GM18873 (cell line): ENCODE measurements around the gene APAF1.
"Not testable (repeated sequence)": the region's sequence is repeated elsewhere in the genome, so short reads cannot be mapped to it uniquely, and the experiment has no call there.

Experiments used
- ATAC-seq: cut with Tn5 transposase; IDR thresholded peaks from one replicate; pipeline ENCODE4 v1.9.1; 2021; ENCODE audit warnings: mild to moderate bottlenecking, moderate library complexity, moderate number of reproducible peaks; ENCODE audit not compliant: unreplicated experiment, low FRiP score

APAF1 gene, protein sequence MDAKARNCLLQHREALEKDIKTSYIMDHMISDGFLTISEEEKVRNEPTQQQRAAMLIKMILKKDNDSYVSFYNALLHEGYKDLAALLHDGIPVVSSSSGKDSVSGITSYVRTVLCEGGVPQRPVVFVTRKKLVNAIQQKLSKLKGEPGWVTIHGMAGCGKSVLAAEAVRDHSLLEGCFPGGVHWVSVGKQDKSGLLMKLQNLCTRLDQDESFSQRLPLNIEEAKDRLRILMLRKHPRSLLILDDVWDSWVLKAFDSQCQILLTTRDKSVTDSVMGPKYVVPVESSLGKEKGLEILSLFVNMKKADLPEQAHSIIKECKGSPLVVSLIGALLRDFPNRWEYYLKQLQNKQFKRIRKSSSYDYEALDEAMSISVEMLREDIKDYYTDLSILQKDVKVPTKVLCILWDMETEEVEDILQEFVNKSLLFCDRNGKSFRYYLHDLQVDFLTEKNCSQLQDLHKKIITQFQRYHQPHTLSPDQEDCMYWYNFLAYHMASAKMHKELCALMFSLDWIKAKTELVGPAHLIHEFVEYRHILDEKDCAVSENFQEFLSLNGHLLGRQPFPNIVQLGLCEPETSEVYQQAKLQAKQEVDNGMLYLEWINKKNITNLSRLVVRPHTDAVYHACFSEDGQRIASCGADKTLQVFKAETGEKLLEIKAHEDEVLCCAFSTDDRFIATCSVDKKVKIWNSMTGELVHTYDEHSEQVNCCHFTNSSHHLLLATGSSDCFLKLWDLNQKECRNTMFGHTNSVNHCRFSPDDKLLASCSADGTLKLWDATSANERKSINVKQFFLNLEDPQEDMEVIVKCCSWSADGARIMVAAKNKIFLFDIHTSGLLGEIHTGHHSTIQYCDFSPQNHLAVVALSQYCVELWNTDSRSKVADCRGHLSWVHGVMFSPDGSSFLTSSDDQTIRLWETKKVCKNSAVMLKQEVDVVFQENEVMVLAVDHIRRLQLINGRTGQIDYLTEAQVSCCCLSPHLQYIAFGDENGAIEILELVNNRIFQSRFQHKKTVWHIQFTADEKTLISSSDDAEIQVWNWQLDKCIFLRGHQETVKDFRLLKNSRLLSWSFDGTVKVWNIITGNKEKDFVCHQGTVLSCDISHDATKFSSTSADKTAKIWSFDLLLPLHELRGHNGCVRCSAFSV (N-terminal part only)

DNA sequence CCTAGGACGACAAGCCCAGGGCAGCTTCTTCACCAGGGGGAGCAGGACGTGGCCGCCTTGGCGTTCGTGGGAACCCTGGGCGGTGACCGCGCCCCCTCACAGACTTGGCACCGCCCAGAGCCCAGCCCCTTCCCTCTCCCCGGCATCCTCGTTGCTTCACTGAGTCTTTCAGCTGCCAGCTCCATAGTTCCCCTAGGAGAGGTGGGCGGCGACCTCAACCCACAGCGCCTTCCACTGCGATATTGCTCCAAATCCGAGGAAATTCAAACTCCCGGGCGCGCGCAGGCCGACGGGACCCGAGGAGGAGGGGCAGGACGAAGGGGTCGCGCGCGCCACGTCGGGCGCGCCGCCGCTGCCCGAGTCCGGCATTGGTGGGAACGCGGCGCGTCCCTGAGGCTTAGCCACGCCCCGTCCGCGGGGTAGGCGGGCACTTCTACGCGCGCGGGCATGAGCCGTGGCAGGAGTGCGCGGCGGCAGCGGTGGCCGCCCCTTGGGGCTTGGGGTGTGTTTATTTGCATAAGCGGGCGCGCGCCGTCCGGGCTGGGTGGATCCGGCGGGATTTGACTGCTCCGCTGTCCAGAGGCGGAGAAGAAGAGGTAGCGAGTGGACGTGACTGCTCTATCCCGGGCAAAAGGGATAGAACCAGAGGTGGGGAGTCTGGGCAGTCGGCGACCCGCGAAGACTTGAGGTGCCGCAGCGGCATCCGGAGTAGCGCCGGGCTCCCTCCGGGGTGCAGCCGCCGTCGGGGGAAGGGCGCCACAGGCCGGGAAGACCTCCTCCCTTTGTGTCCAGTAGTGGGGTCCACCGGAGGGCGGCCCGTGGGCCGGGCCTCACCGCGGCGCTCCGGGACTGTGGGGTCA lies at the start of gene APAF1, which contains the start of gene IKBIP:
APAF1 (plus strand) TSS at position 579 of the 860 bp plus-strand sequence. CDS start 3,070 bp downstream, outside the sequence.
IKBIP (minus strand) TSS at position 77 of the 860 bp plus-strand sequence. CDS start 87 bp downstream, outside the sequence.
- peak; percentile 85 for ATAC-seq

DNA sequence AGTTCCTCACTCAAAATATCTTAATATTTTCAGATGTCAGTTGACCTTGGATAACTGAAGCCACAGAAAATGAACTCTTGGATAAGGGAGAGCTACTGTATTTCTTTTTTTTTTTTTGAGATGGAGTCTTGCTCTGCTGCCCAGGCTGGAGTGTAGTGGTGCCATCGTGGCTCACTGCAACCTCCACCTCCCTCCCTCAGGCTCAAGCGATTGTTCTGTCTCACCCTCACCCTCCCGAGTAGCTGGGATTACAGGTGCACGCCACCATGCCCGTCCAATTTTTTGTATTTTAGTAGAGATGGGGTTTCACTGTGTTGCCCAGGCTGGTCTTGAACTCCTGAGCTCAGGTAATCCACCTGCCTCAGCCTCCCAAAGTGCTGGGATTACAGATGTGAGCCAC lies 47.8 kb upstream of the APAF1 start:
- ATAC-seq: not testable (repeated sequence)

DNA sequence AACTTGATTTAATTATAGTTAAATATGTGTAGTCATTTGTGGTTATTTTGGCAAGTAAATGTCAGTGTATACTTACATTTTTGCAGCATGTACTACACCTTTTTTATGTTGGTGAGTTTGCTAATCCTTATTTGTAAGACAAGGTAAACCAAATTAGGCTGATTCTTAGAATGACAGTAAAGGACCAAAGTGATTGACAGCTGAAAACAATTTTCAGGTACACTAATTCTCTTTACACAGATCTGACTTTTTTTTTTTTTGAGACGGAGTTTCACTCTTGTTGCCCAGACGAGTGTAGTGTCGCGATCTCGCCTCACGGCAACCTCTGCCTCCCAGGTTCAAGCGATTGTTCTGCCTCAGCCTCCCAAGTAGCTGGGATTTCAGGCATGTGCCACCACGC lies 43.2 kb upstream of the APAF1 start:
- ATAC-seq: no peak

DNA sequence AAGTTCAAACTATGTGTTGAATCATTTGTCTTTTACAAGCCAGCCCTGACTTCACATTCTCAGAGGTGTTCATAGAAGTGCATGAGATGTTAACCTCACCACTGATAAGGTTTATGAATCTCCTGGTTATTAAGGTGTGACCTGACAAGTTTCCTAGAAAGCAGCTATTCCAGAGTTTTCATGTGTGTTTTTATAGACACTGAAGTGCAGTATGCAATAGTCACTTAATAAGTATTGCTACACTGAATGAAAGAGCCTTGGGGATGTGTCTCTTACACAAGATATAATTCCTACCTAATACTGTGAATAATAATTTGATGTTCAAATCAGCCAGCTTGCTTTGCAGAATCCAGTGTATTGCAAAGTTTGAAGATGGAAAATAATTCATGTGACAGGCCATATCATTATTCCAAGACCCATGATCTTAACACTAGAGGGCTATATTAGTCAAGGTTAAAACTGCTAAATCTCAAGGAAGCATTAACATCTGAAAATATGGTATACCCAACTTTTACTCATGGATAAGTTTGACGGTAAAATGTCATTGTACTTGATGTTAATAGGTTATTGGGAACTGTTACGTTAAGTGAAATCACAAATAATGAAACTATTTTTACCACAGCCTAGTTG lies 38.6 kb upstream of the APAF1 start:
- no peak for ATAC-seq

DNA sequence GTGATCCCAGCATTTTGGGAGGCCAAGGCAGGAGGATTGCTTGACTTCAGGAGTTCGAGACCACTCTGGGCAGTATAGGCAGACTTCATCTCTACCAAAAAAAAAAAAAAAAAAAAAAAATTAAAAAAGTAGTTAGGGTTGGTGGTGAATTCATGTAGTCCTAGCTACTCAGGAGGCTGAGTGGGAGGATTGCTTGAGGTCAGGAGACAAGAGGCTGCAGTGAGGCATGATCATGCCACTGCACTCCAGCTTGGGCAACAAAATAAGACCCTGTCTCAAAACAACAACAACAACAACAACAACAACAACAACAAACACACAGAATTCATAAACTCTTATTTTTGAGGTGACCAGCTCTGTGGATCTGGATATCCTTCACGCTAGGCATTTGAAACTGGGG lies 34.5 kb upstream of the APAF1 start:
- ATAC-seq: no peak

DNA sequence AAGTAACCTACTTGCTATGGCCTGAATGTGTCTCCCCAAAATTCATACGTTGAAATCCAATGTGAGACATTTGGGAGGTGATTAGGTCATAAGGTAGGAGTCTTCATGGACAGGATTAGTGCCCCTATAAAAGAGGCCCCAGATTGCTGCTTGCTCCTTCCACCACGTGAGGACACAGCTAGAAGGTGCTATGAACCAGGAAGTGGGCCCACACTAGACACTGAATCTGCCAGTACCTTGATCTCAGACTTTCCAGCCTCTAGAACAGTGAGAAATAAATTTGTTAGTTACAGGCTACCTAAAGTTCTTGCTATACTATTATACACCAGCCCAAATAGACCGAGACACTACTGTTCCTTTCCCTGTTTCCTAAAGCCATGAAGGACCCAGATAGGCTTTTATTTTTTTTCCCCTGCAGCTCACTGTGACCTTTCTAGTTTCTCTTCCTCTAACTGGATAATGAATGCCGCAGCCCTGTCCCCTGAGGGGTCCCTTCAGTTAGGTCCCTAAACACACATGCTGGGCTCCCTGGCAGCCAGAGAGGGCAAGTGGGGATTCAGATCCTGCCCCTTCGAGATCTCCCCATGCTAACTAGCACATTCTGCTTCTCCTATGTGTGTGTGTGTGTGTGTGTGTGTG lies 32.3 kb upstream of the APAF1 start:
- ATAC-seq: peak; percentile 67

DNA sequence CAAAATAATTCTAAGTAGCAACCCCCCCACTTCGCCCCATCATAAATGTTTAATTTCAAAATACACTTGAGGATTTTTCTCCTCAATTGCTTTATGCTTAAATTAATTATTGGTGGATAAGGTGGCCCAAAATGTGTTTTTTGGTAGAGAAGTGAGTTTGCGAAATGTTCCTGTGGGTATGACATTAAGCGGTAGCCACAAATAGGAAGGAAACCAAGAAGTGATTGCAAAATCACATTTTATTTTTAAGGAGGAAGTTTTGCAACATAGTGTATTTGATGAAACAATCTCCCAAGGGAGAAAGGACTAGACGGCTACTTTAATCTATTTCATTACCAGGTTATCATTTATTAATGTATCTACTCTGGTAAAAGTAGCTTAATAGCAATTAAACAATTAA lies 26.1 kb upstream of the APAF1 start:
- no peak for ATAC-seq

DNA sequence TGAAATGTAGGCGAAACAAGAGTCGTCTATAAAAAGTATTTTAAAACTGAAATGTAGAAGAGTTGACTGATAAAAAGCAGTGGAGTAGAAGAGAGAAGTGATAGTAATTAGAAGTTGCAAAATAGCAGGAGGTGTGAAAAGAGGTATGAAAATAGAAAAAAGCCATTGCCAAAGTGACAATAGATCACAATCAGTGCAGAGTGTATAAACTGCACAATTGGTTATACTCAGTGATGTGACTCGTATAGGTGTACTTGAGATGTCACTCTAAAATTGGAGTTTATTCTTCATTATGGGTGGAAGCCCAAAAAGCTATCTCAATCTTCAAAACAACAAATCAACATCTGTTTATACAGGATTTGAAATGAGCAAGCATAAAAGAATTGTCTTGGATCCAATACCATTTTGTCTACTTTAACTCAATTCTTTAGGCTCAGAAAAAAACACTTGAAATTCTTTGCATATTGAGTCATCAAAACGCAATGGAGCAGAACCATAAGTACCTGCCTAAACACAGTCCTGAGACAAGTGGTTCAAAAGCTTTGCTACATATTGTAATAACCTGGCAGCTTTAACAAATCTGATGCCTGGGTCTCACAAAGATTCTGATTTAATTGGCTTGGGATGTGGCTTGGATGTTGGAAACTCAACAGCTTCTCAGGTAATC lies 9.3 kb upstream of the APAF1 start:
- ATAC-seq: peak; percentile 57

DNA sequence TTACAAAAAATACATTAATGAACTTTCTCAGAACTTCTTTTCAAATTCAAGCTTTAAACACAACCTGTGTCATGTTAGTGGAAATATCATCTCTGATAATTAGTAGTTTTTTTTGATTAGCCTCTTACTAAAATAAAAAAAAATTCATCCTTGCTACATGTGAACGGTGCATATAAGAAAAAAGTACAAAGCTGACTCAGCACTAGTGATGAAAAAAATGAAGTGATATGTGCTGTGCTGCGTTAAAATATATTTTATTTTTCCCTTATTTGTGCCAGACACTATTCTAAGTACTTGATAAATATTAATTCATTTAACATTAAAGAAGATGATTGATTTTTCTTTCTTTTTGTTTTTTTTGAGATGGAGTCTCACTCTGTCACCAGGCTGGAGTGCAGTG lies 8.0 kb upstream of the APAF1 start:
- ATAC-seq: no peak

DNA sequence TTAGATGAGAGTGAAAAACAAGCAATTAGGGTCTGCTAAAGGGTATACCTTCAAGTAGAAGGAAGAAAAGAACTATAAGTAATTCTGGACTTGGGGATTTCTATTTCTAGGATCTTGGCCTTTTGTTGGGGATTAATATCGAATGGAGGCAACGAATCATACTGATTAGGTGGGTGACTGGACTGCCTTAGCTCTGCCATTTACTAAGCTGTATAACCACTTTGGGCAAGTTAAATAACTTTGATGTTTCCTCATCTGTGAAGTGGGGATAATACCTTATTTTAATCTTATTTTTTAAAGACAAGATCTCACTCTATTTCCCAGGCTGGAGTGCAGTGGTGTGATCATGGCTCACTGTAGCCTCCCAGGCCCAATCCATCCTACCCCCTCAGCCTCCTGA lies 7.1 kb upstream of the APAF1 start:
- no peak for ATAC-seq

DNA sequence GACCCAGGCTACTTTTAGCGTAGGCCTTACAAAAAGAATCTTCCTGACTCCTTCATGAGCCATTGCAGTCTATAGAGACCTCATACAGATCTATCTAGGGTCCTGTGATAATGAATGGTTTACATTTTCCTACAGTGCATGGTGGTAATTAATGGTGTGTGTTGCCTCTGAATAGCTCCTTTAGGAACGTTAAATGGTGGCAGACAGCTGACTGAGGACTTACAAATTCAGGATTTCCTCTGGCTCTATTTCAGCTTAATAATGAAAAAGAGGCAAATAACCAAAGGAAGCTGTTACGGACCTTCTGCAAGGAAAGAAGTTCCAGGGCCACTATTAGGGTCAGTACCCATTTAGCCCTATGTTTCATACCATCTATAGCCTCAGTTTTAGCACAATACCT lies 5.6 kb upstream of the APAF1 start:
- ATAC-seq: no peak

DNA sequence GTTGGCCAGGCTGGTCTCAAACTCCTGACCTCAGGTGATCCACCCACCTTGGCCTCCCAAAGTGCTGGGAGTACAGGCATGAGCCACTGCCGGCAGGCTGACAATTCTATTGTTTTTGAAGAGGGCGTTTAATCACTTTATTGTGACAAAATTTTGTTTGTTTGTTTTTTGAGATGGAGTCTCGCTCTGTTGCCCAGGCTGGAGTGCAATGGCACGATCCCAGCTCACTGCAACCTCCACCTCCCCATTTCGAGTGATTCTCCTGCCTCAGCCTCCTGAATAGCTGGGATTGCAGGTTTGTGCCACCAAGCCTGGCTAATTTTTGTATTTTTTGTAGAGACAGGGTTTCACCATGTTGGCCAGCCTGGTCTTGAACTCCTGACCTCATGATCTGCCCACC lies 2.3 kb upstream of the APAF1 start:
- ATAC-seq: not testable (repeated sequence)

DNA sequence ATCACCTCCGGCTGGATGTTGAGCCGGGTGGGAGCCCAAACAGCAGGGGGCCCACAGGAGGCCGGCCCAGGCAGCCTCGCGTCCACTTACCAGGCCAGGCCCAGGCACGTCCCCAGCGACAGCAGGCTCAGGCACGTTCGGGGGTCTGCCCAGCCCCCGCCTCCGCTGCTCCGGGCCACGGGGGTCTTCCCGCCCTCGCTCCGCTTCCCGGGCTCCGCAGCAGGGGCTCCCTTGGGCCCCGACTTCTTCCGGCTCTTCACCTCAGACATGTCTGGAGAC lies 718 bp upstream of the APAF1 start:
- peak; percentile 19 for ATAC-seq

DNA sequence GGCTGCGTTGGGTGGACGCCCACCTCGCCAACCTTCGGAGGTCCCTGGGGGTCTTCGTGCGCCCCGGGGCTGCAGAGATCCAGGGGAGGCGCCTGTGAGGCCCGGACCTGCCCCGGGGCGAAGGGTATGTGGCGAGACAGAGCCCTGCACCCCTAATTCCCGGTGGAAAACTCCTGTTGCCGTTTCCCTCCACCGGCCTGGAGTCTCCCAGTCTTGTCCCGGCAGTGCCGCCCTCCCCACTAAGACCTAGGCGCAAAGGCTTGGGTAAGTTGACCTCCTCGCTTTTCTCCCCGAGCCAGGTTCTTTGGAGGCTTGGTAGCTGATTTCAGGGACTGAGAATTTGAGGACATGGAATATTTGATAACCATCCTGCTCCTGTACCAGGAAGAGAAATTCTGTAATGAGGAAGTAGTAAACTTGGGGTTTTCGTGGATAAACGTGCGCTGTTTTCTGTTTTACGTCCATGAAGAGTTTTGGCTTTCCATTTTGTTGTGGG lies 530 bp downstream of the APAF1 start:
- ATAC-seq: no peak

DNA sequence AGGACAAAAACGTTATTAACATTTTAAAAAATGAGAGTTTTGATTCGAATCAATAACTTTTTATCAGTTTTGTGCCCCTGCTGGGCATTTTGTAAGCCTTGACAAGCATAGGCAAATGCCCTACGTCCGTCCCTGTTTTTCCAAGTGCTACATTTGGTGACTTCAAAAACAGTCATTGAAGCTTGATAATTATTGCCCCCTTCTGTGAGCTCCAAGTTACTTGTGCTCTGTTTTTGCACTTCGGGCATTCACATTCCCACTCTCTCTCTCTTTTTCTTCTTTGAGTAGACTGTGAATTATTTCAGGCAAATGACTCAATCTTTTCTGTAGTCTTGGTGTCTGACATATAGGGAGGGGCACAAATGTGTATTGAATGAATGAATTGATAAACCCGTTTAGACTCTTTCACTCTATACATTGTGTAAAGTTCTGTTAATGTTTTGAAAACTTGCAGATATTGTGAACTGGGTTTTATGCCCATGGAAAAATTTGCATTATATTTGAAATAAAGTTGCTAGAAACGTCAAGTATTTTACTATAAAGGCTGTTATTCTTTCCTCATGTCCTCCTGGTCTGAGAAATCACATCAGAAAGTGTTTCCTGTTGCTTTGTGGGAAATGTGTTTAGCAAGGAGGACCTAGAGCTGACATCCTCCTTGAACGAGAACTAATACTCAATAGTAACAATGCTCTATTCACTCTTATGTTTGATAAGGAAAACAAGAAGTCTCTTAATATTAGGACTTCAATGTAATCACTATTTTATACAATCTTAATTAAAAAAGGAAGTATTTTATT lies 1.4 kb downstream of the APAF1 start:
- no peak for ATAC-seq

DNA sequence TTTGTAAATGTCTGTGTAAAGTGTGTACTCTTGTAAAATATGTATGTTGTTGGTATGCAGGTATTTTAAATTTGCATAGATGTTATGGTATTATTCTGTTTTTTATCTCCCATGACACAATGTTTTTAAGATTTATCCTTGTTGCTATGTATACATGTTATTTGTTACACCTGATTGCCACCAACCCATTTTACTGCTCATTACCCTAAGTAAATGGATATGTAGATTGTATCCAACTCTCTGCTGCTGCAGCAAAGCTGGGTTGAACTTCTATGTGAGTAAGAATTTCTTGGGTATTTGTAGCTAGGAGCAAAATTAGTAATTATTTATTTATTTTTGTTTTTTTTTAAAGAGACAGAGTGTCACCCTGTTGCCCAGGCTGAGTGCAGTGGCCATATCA lies 6.2 kb downstream of the APAF1 start:
- no peak for ATAC-seq

DNA sequence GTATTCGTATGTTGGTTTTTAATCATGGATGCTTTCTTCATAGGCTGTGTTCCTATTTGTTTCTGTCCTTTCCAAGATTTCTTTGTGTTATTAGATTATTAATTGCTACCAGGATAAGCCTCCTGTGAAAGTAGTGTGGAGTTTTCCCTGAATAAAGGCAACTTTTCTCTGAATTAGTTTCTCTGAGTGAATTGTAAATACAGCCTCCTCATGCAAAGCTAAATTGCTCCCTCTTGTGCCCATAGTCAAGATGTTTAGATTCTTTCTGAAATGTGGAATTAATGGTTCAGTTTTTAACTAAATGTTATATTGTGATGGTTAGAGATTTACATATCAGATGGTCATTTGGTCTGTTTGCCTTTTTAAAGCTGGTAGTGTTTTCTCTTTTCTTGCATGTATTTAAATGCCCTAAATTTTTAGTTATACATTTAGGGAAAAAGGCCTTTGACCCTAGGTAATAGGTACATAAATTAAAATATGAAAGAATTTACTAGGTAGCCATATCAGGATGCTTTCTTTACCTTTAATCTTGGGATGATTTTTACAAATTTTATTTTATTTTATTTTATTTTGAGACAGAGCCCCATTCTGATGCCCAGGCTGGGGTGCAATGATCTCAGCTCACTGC lies 8.9 kb downstream of the APAF1 start:
- ATAC-seq: no peak
